Measurements from ENCODE around the gene TRIL.

The TRIL gene

GRCh38 chr7:28958235-28958979 lies at the start of gene TRIL:
Gene TRIL (minus strand): TSS chr7:28958330. CDS start chr7:28958046, 284 bp downstream.
- ATAC-seq: no peak

GRCh38 chr7:29007127-29007526 lies 49.0 kb upstream of the TRIL start:
- no peak for ATAC-seq

GRCh38 chr7:29005829-29006228 lies 47.7 kb upstream of the TRIL start:
- no peak for ATAC-seq

- ATAC-seq: no peak
Observed at GRCh38 chr7:29005406-29005805, 47.3 kb upstream of the TRIL start.

GRCh38 chr7:29003703-29004102 lies 45.6 kb upstream of the TRIL start:
- ATAC-seq: no peak

- ATAC-seq: no peak
Observed at GRCh38 chr7:29000717-29001076, 42.6 kb upstream of the TRIL start.

- no peak for ATAC-seq
Observed at GRCh38 chr7:28999895-29000716, 42.0 kb upstream of the TRIL start.

- ATAC-seq: no peak
Observed at GRCh38 chr7:28999427-28999826, 41.3 kb upstream of the TRIL start.

- ATAC-seq: no peak
Observed at GRCh38 chr7:28998105-28998504, 40.0 kb upstream of the TRIL start.

GRCh38 chr7:28996836-28997235 lies 38.7 kb upstream of the TRIL start:
- no peak for ATAC-seq

- ATAC-seq: no peak
Observed at GRCh38 chr7:28993371-28993770, 35.2 kb upstream of the TRIL start.

- no peak for ATAC-seq
Observed at GRCh38 chr7:28992798-28993197, 34.7 kb upstream of the TRIL start.

GRCh38 chr7:28990200-28990960 lies 32.2 kb upstream of the TRIL start:
- no peak for ATAC-seq

GRCh38 chr7:28989211-28989980 lies 31.3 kb upstream of the TRIL start:
- ATAC-seq: no peak

GRCh38 chr7:28988810-28989209 lies 30.7 kb upstream of the TRIL start:
- no peak for ATAC-seq

- ATAC-seq: no peak
Observed at GRCh38 chr7:28988091-28988490, 30.0 kb upstream of the TRIL start.

GRCh38 chr7:28986765-28987110 lies 28.6 kb upstream of the TRIL start:
- no peak for ATAC-seq

- ATAC-seq: no peak
Observed at GRCh38 chr7:28986028-28986764, 28.1 kb upstream of the TRIL start.

- ATAC-seq: no peak
Observed at GRCh38 chr7:28984631-28985030, 26.5 kb upstream of the TRIL start.

GRCh38 chr7:28984217-28984616 lies 26.1 kb upstream of the TRIL start:
- ATAC-seq: no peak

GRCh38 chr7:28983396-28984190 lies 25.5 kb upstream of the TRIL start:
- ATAC-seq: no peak
